HCT116 (cell line): ENCODE measurements around the gene CORO2B. TPM values are rescaled to one million over a fixed set of nuclear protein-coding genes. Genes with fewer than 3 reads are reported as not detected.

Source experiments
- ATAC-seq: fragments of 200-7000 bp; cut with Tn5 transposase; 2 replicates; pipeline ENCODE4 v1.9.1; 2020; ENCODE audit warnings: mild to moderate bottlenecking, moderate library complexity
- BruUV-seq: library from RNA; stranded (reverse); fragments of 400-500 nt; replicated peaks from 2 replicates; lab custom pipeline; 2021; lab: Mats Ljungman, UMichigan
- CTCF ChIA-PET: fragments of 300-600 bp; sonication (Branson Sonifier 250); formaldehyde crosslinking; loops from one replicate; lab custom pipeline; 2021; ENCODE audit warnings: antibody characterized with exemption; lab: Charles Lee
- POLR2A ChIA-PET: fragments of 300-600, 350-600 bp; sonication (Branson Sonifier 250); formaldehyde crosslinking; loops from one replicate; lab custom pipeline; 2021; ENCODE audit warnings: antibody characterized with exemption; lab: Charles Lee
- RAD21 ChIA-PET, 2 experiments: fragments of 300-600 bp; sonication (Branson Sonifier 250); formaldehyde crosslinking; loops; one replicate each; lab custom pipeline; 2023; ENCODE audit warnings: low total read pairs in 2 of 2; ENCODE audit not compliant: uncharacterized antibody in 2 of 2, unreplicated experiment in 2 of 2, low non-redundant PET in 1 of 2; lab: Charles Lee
- DNase-seq: peaks from one replicate; pipeline ENCODE4 v3.0.0-alpha.2; 2010; ENCODE audit warnings: low read depth, low spot score
- H2AFZ ChIP-seq: fragments of 200-600 bp; shearing (Covaris generic), sonication (generic); 2 replicates; pipeline ENCODE4 v1.6.1; 2017; ENCODE audit warnings: low read depth, mixed run types, mixed read lengths, antibody characterized with exemption, low read length; ENCODE audit not compliant: poor library complexity, severe bottlenecking
- H3K27ac ChIP-seq: 2 replicates; pipeline ENCODE4 v1.5.1; 2012; ENCODE audit warnings: low read depth, low read length
- H3K27me3 ChIP-seq: fragments of 200-600 bp; sonication (generic); 2 replicates; pipeline ENCODE4 v1.6.1; 2016; ENCODE audit warnings: mixed run types, low read length, mixed read lengths; ENCODE audit not compliant: insufficient read depth
- H3K36me3 ChIP-seq, 2 experiments: fragments of 200-500 bp in 1 of 2; fragments of 200-600 bp in 1 of 2; sonication (Bioruptor generic) in 1 of 2; sonication (generic) in 1 of 2; 2 replicates each; pipeline versions ENCODE4 v1.5.1 to v1.6.1; 2014 to 2016; ENCODE audit warnings: low read length in 2 of 2, inconsistent platforms in 1 of 2, mixed read lengths in 1 of 2, mixed run types in 1 of 2; ENCODE audit not compliant: insufficient read depth in 2 of 2, control insufficient read depth in 1 of 2
- H3K4me1 ChIP-seq, 2 experiments: fragments of 200-600 bp in 1 of 2; sonication (generic) in 1 of 2; 2 replicates each; pipeline versions ENCODE4 v1.5.1 to v1.6.1; 2012 to 2017; ENCODE audit warnings: low read length in 2 of 2, inconsistent platforms in 1 of 2, mild to moderate bottlenecking in 1 of 2, mixed read lengths in 1 of 2, mixed run types in 1 of 2, moderate library complexity in 1 of 2; ENCODE audit not compliant: insufficient read depth in 2 of 2, control insufficient read depth in 1 of 2
- H3K4me2 ChIP-seq: fragments of 200-600 bp; sonication (generic); 2 replicates; pipeline ENCODE4 v1.6.1; 2017; ENCODE audit warnings: mixed run types, low read length, mixed read lengths
- H3K4me3 ChIP-seq, 2 experiments: fragments of 200-600 bp in 1 of 2; sonication (generic) in 1 of 2; replicated peaks in 1 of 2; 2 replicates each; pipeline ENCODE4 v1.5.1; 2011 to 2016; ENCODE audit warnings: low read length in 2 of 2, control low read depth in 1 of 2, low read depth in 1 of 2, mild to moderate bottlenecking in 1 of 2, mixed read lengths in 1 of 2, mixed run types in 1 of 2
- H3K79me2 ChIP-seq: fragments of 200-600 bp; sonication (generic); 2 replicates; pipeline ENCODE4 v1.6.1; 2017; ENCODE audit warnings: mild to moderate bottlenecking, mixed run types, low read length, moderate library complexity, mixed read lengths; ENCODE audit not compliant: insufficient read depth
- H3K9ac ChIP-seq: fragments of 200-600 bp; sonication (generic); 2 replicates; pipeline ENCODE4 v1.6.1; 2016; ENCODE audit warnings: low read length, mixed read lengths
- H3K9me2 ChIP-seq: fragments of 200-600 bp; sonication (generic), shearing (Covaris generic); 2 replicates; pipeline ENCODE4 v1.6.1; 2017; ENCODE audit warnings: mixed run types, mild to moderate bottlenecking, moderate library complexity; ENCODE audit not compliant: insufficient read depth
- H3K9me3 ChIP-seq, 2 experiments: fragments of 200-500 bp in 1 of 2; fragments of 200-600 bp in 1 of 2; sonication (Bioruptor generic) in 1 of 2; sonication (generic) in 1 of 2; 2 replicates each; pipeline ENCODE4 v1.6.1; 2014 to 2017; ENCODE audit warnings: low read length in 2 of 2, mixed read lengths in 2 of 2, inconsistent platforms in 1 of 2, low read depth in 1 of 2, mild to moderate bottlenecking in 1 of 2, mixed run types in 1 of 2, moderate library complexity in 1 of 2; ENCODE audit not compliant: control insufficient read depth in 1 of 2, insufficient read depth in 1 of 2
- H4K20me1 ChIP-seq: fragments of 200-600 bp; sonication (generic), shearing (Covaris generic); 2 replicates; pipeline ENCODE4 v1.6.1; 2017; ENCODE audit warnings: mixed run types, mild to moderate bottlenecking, moderate library complexity; ENCODE audit not compliant: insufficient read depth
- CBX3 ChIP-seq: IDR thresholded peaks from 2 replicates; pipeline ENCODE4 v1.6.1; 2012; ENCODE audit warnings: low read depth
- ELF1 ChIP-seq: IDR thresholded peaks from 2 replicates; pipeline ENCODE4 v1.6.1; 2012; ENCODE audit warnings: low read depth, borderline replicate concordance
- FOSL1 ChIP-seq: IDR thresholded peaks from 2 replicates; pipeline ENCODE4 v1.6.1; 2012; ENCODE audit warnings: low read depth
- JUND ChIP-seq: IDR thresholded peaks from 2 replicates; pipeline ENCODE4 v1.6.1; 2012
- SP1 ChIP-seq: IDR thresholded peaks from 2 replicates; pipeline ENCODE4 v1.6.1; 2012; ENCODE audit warnings: low read depth
- ZNF274 ChIP-seq: fragments of 200-500 bp; sonication (Bioruptor generic); IDR thresholded peaks from 2 replicates; pipeline ENCODE4 v1.6.1; 2014; ENCODE audit warnings: mild to moderate bottlenecking, low read depth, low read length, inconsistent platforms
- intact Hi-C: fragments of 100-400 bp; cut with micrococcal nuclease; formaldehyde crosslinking; loops from 2 replicates; pipeline ENCODE4 v1.10.0; 2022
- total RNA-seq: library from RNA; stranded (reverse); gene quantifications from one replicate; pipeline ENCODE4 v1.2.1, GENCODE V29; 2021; ENCODE audit not compliant: unreplicated experiment
- TF ChIP-seq, protein P1 (sequence below), 3 experiments: fragments of 200-600 bp in 1 of 3; sonication (generic) in 1 of 3; IDR thresholded peaks in 2 of 3; conservative IDR thresholded peaks in 1 of 3; 2 replicates each; pipeline ENCODE4 v1.5.1; 2012 to 2017; ENCODE audit warnings: low read depth in 2 of 3, low read length in 2 of 3, antibody characterized with exemption in 1 of 3, borderline replicate concordance in 1 of 3, control low read depth in 1 of 3, mild to moderate bottlenecking in 1 of 3, mixed read lengths in 1 of 3, mixed run types in 1 of 3, moderate library complexity in 1 of 3; ENCODE audit not compliant: insufficient read depth in 1 of 3
- TF ChIP-seq, protein P2 (sequence below): IDR thresholded peaks from 2 replicates; pipeline ENCODE4 v1.6.1; 2011; ENCODE audit warnings: mild to moderate bottlenecking, low read length, moderate library complexity; ENCODE audit not compliant: insufficient replicate concordance; ENCODE audit errors: extremely low read depth
- TF ChIP-seq, protein P3 (sequence below): IDR thresholded peaks from 2 replicates; pipeline ENCODE4 v1.6.1; 2012

CORO2B gene
- total RNA-seq, 1 experiment from 2014 or later = 2.8 TPM

DNA sequence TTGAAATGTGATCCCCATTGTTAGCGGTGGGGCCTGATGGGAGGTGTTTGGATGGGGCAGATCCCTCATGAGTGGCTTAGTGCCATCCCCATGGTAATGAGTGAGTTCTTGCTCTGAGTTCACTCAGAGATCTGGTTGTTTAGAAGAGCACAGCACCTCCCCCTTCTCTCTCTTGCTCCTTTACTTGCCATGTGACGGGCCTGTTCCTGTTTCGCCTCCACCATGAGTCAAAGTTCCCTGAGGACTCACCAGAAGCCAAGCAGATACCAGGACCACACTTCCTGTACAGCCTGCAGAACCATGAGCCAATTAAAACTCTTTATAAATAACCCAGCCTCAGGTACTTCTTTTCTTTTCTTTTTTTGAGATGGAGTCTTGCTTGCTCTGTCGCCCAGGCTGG is 195.3 kb downstream of the CORO2B start (continued):
- TF ChIP-seq, protein P1, sequence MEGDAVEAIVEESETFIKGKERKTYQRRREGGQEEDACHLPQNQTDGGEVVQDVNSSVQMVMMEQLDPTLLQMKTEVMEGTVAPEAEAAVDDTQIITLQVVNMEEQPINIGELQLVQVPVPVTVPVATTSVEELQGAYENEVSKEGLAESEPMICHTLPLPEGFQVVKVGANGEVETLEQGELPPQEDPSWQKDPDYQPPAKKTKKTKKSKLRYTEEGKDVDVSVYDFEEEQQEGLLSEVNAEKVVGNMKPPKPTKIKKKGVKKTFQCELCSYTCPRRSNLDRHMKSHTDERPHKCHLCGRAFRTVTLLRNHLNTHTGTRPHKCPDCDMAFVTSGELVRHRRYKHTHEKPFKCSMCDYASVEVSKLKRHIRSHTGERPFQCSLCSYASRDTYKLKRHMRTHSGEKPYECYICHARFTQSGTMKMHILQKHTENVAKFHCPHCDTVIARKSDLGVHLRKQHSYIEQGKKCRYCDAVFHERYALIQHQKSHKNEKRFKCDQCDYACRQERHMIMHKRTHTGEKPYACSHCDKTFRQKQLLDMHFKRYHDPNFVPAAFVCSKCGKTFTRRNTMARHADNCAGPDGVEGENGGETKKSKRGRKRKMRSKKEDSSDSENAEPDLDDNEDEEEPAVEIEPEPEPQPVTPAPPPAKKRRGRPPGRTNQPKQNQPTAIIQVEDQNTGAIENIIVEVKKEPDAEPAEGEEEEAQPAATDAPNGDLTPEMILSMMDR (IDR thresholded peaks at IDR 0.05 in 2 of 3, conservative IDR thresholded peaks at IDR 0.05 in 1 of 3; ENCODE audit: borderline replicate concordance in 1 of 3, insufficient read depth in 1 of 3, low read depth in 2 of 3, low read length in 2 of 3) = no peak
- TF ChIP-seq, protein P2, sequence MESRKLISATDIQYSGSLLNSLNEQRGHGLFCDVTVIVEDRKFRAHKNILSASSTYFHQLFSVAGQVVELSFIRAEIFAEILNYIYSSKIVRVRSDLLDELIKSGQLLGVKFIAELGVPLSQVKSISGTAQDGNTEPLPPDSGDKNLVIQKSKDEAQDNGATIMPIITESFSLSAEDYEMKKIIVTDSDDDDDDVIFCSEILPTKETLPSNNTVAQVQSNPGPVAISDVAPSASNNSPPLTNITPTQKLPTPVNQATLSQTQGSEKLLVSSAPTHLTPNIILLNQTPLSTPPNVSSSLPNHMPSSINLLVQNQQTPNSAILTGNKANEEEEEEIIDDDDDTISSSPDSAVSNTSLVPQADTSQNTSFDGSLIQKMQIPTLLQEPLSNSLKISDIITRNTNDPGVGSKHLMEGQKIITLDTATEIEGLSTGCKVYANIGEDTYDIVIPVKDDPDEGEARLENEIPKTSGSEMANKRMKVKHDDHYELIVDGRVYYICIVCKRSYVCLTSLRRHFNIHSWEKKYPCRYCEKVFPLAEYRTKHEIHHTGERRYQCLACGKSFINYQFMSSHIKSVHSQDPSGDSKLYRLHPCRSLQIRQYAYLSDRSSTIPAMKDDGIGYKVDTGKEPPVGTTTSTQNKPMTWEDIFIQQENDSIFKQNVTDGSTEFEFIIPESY = no peak
- no peak for TF ChIP-seq SP1
- TF ChIP-seq ZNF274 = no peak
- TF ChIP-seq FOSL1 = no peak

DNA sequence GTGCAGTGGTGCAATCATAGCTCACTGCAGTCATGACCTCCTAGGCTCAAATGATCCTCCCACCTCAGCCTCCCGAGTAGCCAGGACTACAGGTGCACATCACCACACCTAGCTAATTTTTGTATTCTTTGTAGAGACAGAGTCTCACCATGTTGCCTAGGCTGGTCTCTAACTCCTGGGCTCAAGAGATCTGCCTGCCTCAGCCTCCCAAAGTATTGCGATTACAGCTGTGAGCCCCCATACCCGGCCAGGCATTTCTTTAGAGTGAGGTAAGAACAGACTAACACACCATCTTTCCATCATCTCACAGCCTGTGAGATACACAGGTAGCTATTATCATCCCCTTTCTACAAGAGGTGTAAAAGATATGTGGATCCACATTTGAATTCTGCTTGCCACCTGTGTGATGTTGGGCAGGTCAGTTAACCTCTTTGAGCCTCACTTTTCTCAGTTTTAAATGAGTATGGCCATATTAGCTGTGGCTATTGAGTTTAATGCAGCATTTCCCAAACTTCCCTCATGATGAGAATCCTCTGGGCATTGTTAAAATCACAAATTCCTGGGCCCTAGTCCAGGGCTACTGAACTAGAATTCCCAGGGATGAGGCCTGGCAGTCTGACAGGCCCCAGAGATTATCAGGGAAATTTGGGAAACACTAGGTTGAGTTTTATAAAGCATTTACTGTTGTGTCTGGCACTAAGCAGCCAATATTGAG is 195.9 kb downstream of the CORO2B start:
- TF ChIP-seq CBX3 (no peak), ELF1 (no peak), JUND (no peak)
- TF ChIP-seq, protein P3, sequence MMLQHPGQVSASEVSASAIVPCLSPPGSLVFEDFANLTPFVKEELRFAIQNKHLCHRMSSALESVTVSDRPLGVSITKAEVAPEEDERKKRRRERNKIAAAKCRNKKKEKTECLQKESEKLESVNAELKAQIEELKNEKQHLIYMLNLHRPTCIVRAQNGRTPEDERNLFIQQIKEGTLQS = no peak
- TF ChIP-seq, protein P2 = no peak
- H3K27me3 ChIP-seq = no peaks in the 10 kb centered on the region
- RAD21 ChIA-PET = no interaction called here
- no TSS peak for BruUV-seq
- H4K20me1 ChIP-seq = no peaks in the 10 kb centered on the region
- CTCF ChIA-PET = no interaction called here
- no peak for ATAC-seq
- no peaks in the 10 kb centered on the region for H3K9me3 ChIP-seq
- POLR2A ChIA-PET = no interaction called here
- H3K79me2 ChIP-seq = no peaks in the 10 kb centered on the region
- H3K9ac ChIP-seq = no peak overlapping the region
- H2AFZ ChIP-seq = no peak overlapping the region
- DNase-seq = no peak
- no peak overlapping the region for H3K27ac ChIP-seq
- H3K36me3 ChIP-seq = peaks cover 9 to 10% of the 10 kb centered on the region in 2 experiments; a peak in 2 of 4 replicates
- intact Hi-C loops = no loop called here
- H3K9me2 ChIP-seq = no peaks in the 10 kb centered on the region
- H3K4me2 ChIP-seq = no peak overlapping the region
- no peaks in the 10 kb centered on the region for H3K4me1 ChIP-seq
- no peak overlapping the region for H3K4me3 ChIP-seq
